ENCODE results near the gene B4GALNT2.

DNA sequence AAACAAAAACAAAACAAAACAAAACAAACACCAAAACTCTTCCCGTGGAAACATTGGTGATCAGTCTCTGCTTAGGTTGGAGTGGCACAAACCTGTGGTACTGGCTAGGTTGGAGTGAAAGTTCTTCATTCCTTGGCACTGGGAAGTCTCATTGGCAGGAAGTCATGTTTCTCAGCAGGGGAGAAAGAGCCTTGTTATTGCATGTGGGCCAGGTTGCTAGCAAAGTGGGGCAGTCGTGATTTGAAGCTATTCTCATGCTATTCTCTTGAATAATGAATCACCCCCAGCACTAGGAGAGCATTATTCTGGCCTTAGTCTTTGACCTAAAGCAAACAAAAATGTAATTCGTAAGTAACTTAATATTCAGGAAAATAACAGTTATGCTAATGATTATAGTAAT is 24.3 kb upstream of the B4GALNT2 start:
- no peak for TF ChIP-seq CTCF (IDR thresholded peaks at IDR 0.05)
- TF ChIP-seq POLR2A (IDR thresholded peaks at IDR 0.05), result no peak
